Measurements from ENCODE around the gene APOBEC3C. TPM values are rescaled to one million over a fixed set of nuclear protein-coding genes. Genes with fewer than 3 reads are reported as not detected.
"Not testable (repeated sequence)": the region's sequence is repeated elsewhere in the genome, so short reads cannot be mapped to it uniquely, and the experiment has no call there.

The APOBEC3C gene
- polyA plus RNA-seq, 1 of the 3 experiments (the other 2 are of a cell fraction): 11.7 TPM

GRCh38 chr22:39003165-39003638 lies 10.9 kb upstream of the APOBEC3C start:
- H3K4me2 ChIP-seq: no peak overlapping the region
- no peaks in the 10 kb centered on the region for H4K20me1 ChIP-seq (ENCODE audit: insufficient read depth)
- no peaks in the 10 kb centered on the region; the same call in 1 of the 2 replicates for H3K27me3 ChIP-seq (ENCODE audit: insufficient read depth)
- ChIA-PET CTCF (interaction anchor here (0.5 to 2.6 kb wide), 13 partner anchors 9 to 234 kb away, joined by 3 to 20 read pairs (median 5); partner anchors contain the start of gene CBX6), POLR2A (interaction anchor here (0.7 kb wide), 1 partner anchor 316 kb away, joined by 3 read pairs; the partner anchor contains the start of gene RPL3)
- H3K36me3 ChIP-seq (replicated peaks in 1 of 2; ENCODE audit: control insufficient read depth in 1 of 2, insufficient read depth in 2 of 2, low read length in 1 of 2): no peaks in the 10 kb centered on the region
- H3F3A ChIP-seq (replicated peaks; ENCODE audit: insufficient read depth): no peaks in the 10 kb centered on the region
- H3K27ac ChIP-seq (ENCODE audit: low read depth in 2 of 2, low read length in 1 of 2): no peak overlapping the region
- no peak overlapping the region for H3K9ac ChIP-seq
- H3K79me2 ChIP-seq (ENCODE audit: insufficient read depth): no peaks in the 10 kb centered on the region
- peak; percentile 72 for DNase-seq
- no peaks in the 10 kb centered on the region; a peak in 1 of 4 replicates for H3K4me1 ChIP-seq (ENCODE audit: control insufficient read depth in 1 of 2, insufficient read depth in 2 of 2, low read depth in 1 of 2, low read length in 1 of 2)
- H2AFZ ChIP-seq (ENCODE audit: low read depth): no peak overlapping the region; the same call in 1 of the 2 replicates
- no peaks in the 10 kb centered on the region for H3K9me2 ChIP-seq
- TF ChIP-seq CTCF (IDR thresholded peaks at IDR 0.05): peak; percentile 64
- TF ChIP-seq RAD21 (IDR thresholded peaks at IDR 0.05; ENCODE audit: low read length): peak; percentile 53
- no peak for TF ChIP-seq USF1 (IDR thresholded peaks at IDR 0.05; ENCODE audit: borderline replicate concordance, low read depth)
- peak; percentile 67 for TF ChIP-seq SMC3 (IDR thresholded peaks at IDR 0.05; ENCODE audit: low read depth, low read length)
- no peaks in the 10 kb centered on the region for H3K9me3 ChIP-seq
- 8% methylated on average over 2 of the region's 7 CpGs for WGBS (ENCODE audit: low lambda C conversion rate)
- peak overlapping the region in 1 of 2 experiments; percentile 48; a peak in 1 of 4 replicates for H3K4me3 ChIP-seq (ENCODE audit: low read depth in 2 of 2, low read length in 1 of 2)

DNA sequence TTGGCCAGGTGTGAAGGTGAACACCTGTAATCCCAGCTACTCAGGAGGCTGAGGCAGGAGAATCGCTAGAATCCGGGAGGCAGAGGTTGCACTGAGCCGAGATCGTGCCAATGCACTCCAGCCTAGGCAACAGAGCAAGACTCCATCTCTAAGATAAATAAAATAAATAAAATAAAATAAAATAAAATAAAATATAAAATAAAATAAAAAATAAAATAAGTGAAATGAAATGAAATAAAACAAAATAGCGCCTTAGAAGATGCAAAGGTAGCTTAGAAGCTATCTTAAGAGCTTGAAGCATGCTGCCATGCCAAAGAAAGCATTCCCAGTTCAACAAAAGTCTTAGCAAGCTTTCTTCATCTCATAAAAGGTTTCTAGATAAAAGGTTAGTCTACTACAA lies 6.9 kb upstream of the APOBEC3C start:
- CTCF ChIA-PET: interaction anchor here (1.0 to 1.3 kb wide), 3 partner anchors 115 to 223 kb away, joined by 3 to 5 read pairs (median 4); no protein-coding TSS in a partner anchor
- no peaks in the 10 kb centered on the region for H3K79me2 ChIP-seq (ENCODE audit: insufficient read depth)
- no peak for DNase-seq
- no peak overlapping the region for H3K27ac ChIP-seq (ENCODE audit: low read depth in 2 of 2, low read length in 1 of 2)
- no peaks in the 10 kb centered on the region for H3K36me3 ChIP-seq (replicated peaks in 1 of 2; ENCODE audit: control insufficient read depth in 1 of 2, insufficient read depth in 2 of 2, low read length in 1 of 2)
- H3K4me3 ChIP-seq (ENCODE audit: low read depth in 2 of 2, low read length in 1 of 2): no peak overlapping the region
- POLR2A ChIA-PET: no interaction called here
- H2AFZ ChIP-seq (ENCODE audit: low read depth): no peak overlapping the region
- no peaks in the 10 kb centered on the region; a peak in 1 of 4 replicates for H3K4me1 ChIP-seq (ENCODE audit: control insufficient read depth in 1 of 2, insufficient read depth in 2 of 2, low read depth in 1 of 2, low read length in 1 of 2)
- no peaks in the 10 kb centered on the region for H3K9me2 ChIP-seq
- 91% methylated on average over 5 of the region's 5 CpGs for WGBS (ENCODE audit: low lambda C conversion rate)
- H3K9me3 ChIP-seq: no peaks in the 10 kb centered on the region
- TF ChIP-seq, protein P1, sequence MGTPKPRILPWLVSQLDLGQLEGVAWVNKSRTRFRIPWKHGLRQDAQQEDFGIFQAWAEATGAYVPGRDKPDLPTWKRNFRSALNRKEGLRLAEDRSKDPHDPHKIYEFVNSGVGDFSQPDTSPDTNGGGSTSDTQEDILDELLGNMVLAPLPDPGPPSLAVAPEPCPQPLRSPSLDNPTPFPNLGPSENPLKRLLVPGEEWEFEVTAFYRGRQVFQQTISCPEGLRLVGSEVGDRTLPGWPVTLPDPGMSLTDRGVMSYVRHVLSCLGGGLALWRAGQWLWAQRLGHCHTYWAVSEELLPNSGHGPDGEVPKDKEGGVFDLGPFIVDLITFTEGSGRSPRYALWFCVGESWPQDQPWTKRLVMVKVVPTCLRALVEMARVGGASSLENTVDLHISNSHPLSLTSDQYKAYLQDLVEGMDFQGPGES (IDR thresholded peaks at IDR 0.05; ENCODE audit: low read depth, low read length): no peak
- TF ChIP-seq, protein P2, sequence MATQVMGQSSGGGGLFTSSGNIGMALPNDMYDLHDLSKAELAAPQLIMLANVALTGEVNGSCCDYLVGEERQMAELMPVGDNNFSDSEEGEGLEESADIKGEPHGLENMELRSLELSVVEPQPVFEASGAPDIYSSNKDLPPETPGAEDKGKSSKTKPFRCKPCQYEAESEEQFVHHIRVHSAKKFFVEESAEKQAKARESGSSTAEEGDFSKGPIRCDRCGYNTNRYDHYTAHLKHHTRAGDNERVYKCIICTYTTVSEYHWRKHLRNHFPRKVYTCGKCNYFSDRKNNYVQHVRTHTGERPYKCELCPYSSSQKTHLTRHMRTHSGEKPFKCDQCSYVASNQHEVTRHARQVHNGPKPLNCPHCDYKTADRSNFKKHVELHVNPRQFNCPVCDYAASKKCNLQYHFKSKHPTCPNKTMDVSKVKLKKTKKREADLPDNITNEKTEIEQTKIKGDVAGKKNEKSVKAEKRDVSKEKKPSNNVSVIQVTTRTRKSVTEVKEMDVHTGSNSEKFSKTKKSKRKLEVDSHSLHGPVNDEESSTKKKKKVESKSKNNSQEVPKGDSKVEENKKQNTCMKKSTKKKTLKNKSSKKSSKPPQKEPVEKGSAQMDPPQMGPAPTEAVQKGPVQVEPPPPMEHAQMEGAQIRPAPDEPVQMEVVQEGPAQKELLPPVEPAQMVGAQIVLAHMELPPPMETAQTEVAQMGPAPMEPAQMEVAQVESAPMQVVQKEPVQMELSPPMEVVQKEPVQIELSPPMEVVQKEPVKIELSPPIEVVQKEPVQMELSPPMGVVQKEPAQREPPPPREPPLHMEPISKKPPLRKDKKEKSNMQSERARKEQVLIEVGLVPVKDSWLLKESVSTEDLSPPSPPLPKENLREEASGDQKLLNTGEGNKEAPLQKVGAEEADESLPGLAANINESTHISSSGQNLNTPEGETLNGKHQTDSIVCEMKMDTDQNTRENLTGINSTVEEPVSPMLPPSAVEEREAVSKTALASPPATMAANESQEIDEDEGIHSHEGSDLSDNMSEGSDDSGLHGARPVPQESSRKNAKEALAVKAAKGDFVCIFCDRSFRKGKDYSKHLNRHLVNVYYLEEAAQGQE (IDR thresholded peaks at IDR 0.05; ENCODE audit: low read depth, low read length): no peak
- TF ChIP-seq RCOR1 (IDR thresholded peaks at IDR 0.05; ENCODE audit: low read length) (no peak), FOXJ3 (CRISPR knock-in tag; IDR thresholded peaks at IDR 0.05) (no peak), TEAD4 (IDR thresholded peaks at IDR 0.05; ENCODE audit: borderline replicate concordance, insufficient read depth) (no peak), JUND (IDR thresholded peaks at IDR 0.05) (no peak)
- no peak overlapping the region for H3K9ac ChIP-seq
- H3F3A ChIP-seq (replicated peaks; ENCODE audit: insufficient read depth): no peaks in the 10 kb centered on the region
- no peaks in the 10 kb centered on the region for H4K20me1 ChIP-seq (ENCODE audit: insufficient read depth)
- no peak overlapping the region for H3K4me2 ChIP-seq
- H3K27me3 ChIP-seq (ENCODE audit: insufficient read depth): no peaks in the 10 kb centered on the region

- H3K79me2 ChIP-seq (ENCODE audit: insufficient read depth); H3K4me1 ChIP-seq (ENCODE audit: control insufficient read depth in 1 of 2, insufficient read depth in 2 of 2, low read depth in 1 of 2, low read length in 1 of 2); H3K9me2 ChIP-seq; H3K4me2 ChIP-seq; POLR2A ChIA-PET; H3K9ac ChIP-seq; H3K27ac ChIP-seq (ENCODE audit: low read depth in 2 of 2, low read length in 1 of 2); H3F3A ChIP-seq (replicated peaks; ENCODE audit: insufficient read depth); H4K20me1 ChIP-seq (ENCODE audit: insufficient read depth); H3K36me3 ChIP-seq (replicated peaks in 1 of 2; ENCODE audit: control insufficient read depth in 1 of 2, insufficient read depth in 2 of 2, low read length in 1 of 2); H3K9me3 ChIP-seq; H3K27me3 ChIP-seq (ENCODE audit: insufficient read depth); H3K4me3 ChIP-seq (ENCODE audit: low read depth in 2 of 2, low read length in 1 of 2); DNase-seq; H2AFZ ChIP-seq (ENCODE audit: low read depth); CTCF ChIA-PET: not testable (repeated sequence)
- WGBS (ENCODE audit: low lambda C conversion rate): 77% methylated on average over 7 of the region's 8 CpGs
Observed at GRCh38 chr22:39008271-39008850, 5.7 kb upstream of the APOBEC3C start.
